Superior temporal gyrus (tissue), 1 donor: ENCODE results near the gene NT5DC3.

Experiments
- DNase-seq: peaks from one replicate; pipeline ENCODE4 v3.0.0-alpha.2; 2016; ENCODE audit errors: extremely low spot score

The NT5DC3 gene

GRCh38 chr12:103751600-103751999 is 89.4 kb downstream of the NT5DC3 start:
- DNase-seq, result no peak

GRCh38 chr12:103751171-103751570 is 89.9 kb downstream of the NT5DC3 start:
- DNase-seq, result no peak

DNA sequence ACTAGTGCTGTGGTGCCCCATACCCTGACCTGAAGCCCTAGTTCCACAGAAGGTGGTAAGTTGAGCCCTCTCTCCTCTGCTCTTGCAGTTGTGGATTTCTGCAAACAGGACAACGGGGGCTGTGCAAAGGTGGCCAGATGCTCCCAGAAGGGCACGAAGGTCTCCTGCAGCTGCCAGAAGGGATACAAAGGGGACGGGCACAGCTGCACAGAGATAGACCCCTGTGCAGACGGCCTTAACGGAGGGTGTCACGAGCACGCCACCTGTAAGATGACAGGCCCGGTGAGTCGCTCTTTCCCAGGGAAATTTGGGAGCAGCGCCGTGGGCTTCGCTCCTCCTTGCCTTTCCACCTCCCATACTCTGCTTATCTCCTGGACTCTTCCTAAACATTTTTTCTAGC is 92.2 kb downstream of the NT5DC3 start:
- no peak for DNase-seq

DNA sequence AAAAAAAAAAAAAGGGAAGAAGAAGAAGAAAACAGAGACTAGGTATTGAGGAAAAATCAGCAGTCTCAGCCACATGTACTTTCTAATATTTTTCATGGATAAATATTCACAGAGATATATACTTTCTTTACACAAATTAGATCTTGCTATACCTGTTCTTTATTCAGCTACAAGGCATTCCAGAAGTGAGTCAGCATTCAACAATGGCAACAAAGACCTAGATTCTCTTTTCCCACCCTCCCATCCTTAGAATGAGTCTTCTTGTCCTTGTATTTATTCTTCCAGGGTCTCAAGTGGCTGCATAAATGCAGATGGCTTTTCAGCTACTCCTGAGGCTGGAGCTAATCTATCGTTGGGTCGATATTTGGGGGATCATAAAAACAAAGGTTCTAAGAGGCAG is 93.0 kb downstream of the NT5DC3 start:
- DNase-seq, result no peak

DNA sequence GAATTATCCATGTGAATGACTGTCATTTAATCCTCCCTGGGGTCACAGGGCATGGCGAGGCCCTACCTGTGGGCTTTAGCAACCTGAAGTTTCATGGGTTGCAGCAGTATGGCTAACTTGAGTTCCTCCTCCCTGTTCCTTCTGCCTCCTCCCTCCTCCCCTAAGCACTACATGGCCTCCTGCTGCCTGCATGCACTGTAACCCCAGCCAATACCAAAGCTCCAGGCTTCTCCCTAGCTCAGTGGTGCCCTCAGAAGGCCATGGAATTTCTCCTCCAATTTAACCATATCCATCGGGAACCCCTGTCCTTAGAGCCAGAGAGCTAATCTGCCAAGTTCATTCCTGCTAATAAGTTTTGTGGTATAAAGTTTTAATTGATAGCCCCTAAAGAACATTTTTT is 95.1 kb downstream of the NT5DC3 start:
- DNase-seq, result no peak

- no peak for DNase-seq
These were observed 97.2 kb downstream of the NT5DC3 start for GRCh38 chr12:103743788-103744187.

GRCh38 chr12:103742349-103742932 is 98.6 kb downstream of the NT5DC3 start:
- no peak for DNase-seq

GRCh38 chr12:103737881-103738280 is 103.2 kb downstream of the NT5DC3 start:
- DNase-seq, result no peak

GRCh38 chr12:103736572-103736971 is 104.5 kb downstream of the NT5DC3 start:
- no peak for DNase-seq

DNA sequence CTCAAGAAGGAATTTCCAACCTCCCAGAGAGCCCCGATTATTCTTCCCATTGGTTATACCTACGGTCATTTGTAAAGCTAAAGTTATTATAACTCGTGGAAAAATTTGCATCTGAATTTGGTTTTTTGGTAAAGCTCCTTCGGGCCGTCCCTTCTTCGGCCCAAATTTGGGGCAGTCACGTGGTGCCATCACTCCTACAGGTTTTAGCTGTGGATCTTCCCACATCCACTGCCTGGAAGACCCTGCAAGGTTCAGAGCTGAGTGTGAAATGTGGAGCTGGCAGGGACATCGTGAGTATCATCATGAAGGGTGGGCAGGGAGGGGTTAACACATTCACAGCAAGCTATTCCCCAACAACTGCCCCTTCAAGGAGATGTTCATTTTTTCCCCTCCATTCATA is 105.7 kb downstream of the NT5DC3 start:
- DNase-seq, result no peak

DNA sequence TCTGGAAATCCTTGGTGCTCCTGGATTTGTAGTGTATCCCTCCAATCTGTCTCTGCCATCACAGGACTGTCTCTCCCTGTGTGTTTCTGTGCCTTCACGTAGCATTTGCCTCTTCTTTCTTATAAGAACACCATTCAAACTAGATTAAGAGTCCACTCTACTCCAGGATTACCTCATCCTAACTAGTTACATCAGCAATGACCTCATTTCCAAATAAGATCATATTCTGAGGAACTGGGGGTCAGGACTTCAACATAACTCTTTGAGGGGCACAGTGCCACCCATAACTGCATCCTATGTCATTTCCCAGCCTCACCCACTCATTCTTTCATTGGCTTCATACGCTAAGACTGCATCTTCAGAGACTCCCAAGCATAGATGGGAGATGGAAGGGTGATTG is 106.2 kb downstream of the NT5DC3 start:
- no peak for DNase-seq

- DNase-seq, result no peak
These were observed 109.5 kb downstream of the NT5DC3 start for GRCh38 chr12:103731539-103731938.

GRCh38 chr12:103729499-103729898 is 111.5 kb downstream of the NT5DC3 start:
- DNase-seq, result no peak

DNA sequence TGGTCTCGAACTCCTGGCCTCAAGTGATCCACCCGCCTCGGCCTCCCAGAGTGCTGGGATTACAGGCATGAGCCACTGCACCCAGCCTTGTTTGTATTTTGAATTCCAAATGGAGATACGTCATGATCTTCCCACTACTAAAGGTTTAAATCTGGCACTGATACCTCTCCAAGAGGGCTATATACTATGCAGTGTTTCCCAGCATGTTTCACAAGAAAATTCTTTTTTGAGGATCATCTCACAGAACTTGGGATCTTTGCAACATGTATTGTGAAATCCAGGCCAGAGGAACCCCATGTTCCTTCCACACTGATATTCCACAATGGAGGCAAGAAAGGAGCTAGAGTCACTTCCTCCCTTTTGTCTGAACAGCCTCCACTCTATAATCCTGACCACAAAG is 112.7 kb downstream of the NT5DC3 start:
- DNase-seq, result no peak

- no peak for DNase-seq
These were observed 113.4 kb downstream of the NT5DC3 start for GRCh38 chr12:103727638-103728037.

- no peak for DNase-seq
These were observed 115.6 kb downstream of the NT5DC3 start for GRCh38 chr12:103725398-103725797.
